T-helper 2 cell treated with Interferon-gamma antibody and Interleukin-4, amounts not matched to agents 100 ng/mL and 5 ng/mL, for 36 hours (primary cell): ENCODE measurements around the gene ARHGAP40. TPM values are rescaled to one million over a fixed set of nuclear protein-coding genes. Genes with fewer than 3 reads are reported as not detected.

Experiments used
- intact Hi-C: fragments of 100-400 bp; cut with micrococcal nuclease; formaldehyde crosslinking; loops from one replicate; pipeline ENCODE4 v1.15.1; 2023
- total RNA-seq: library from RNA; stranded (reverse); gene quantifications from 2 replicates; pipeline ENCODE4 v1.2.3, GENCODE V29; 2022

Gene ARHGAP40
- total RNA-seq, 1 donor from 2014 or later = not detected

DNA sequence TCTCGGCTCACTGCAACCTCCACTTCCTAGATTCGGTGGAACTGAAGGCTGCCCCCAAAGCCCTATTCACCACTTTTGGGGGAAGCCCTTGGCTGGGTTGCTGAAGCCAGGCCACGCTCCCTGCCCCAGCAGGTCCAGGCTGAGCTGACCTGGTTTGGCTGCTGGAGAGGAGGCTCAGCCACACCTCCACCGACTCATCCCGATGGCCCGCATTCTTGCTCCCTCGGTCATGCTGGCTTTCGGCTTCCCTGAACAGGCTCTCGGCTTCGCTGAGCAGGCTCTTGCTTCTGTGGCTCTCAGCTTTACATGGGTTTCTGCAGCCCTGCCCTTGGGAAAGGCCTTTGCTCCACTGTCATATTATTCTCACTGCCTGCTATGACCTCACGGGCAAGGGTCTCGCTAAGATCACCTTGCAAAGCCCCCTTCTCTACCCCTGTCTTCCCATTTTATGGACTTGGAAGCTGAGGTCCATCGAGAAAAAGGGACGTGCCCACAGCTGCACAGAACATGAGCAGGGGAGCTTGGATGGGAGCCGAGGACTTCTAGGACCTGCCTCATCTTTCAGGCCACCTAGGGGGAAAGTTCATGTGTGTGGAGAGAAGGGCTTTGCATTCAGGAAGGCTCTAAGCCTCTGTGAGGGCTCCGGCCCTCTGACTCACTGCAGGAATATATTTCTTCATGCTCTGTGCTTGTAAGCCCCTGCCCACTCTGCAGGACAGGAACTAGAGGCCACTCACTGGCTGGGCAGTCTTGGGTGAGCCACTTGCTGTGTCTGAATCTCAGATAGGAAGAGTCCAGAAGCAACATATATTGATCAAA lies 15.6 kb downstream of the ARHGAP40 start:
- intact Hi-C loops = no loop called here

DNA sequence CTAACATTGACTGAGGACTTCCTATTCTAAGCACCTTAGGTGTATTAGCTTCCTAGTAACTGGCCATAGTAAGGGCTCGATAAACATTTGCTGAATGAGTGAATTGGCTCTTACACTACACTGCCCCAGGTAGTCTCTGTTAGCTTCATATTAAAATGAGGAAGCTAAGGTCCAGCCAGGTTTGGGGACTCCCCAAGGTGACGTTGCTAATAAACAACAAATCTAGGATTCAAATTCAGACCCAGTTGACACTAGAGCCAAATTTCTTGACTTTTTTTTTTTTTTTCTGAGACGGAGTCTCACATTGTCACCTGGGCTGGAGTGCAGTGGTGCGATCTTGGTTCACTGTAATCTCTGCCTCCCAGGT lies 16.2 kb downstream of the ARHGAP40 start:
- intact Hi-C loops = no loop called here

DNA sequence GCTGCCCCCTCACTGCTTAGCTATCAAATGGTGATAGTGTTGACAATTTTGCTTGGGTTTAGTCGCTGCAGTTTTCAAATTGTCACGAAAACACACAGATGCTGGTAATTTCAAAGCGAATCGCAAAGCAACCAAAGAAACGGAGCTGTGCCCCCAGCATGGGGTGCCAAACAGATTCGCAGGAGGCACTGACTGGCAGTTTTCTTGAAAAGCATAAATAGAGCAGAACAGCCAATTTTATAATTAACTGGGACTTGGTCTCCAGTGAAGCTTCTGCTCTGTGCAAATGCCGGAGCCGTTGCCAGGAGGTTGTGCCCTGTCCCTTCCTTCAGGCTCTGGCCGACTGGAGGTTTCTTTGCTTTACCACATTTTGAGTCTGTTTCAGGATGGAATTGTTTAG lies 18.8 kb downstream of the ARHGAP40 start:
- intact Hi-C loops = no loop called here

DNA sequence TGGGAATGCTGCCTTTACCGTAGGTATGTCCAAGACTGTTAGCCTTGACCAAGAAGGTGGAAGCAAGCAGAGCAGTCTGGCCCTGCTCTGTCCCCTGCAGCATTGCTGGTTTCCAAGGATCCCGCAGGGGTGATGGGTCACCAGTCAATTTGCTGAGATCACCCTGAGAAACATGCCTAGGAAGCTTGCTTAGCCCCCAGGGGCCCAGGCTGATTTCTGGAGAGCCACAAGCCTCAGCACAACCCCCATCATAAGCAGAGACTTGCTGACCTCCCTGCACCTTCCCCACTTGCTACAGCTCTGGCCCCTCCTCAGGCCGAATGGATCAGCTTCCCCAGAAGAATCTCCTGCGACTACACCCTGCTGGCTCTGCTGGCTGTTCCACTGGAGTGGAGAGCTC lies 21.5 kb downstream of the ARHGAP40 start:
- intact Hi-C loops = no loop called here

DNA sequence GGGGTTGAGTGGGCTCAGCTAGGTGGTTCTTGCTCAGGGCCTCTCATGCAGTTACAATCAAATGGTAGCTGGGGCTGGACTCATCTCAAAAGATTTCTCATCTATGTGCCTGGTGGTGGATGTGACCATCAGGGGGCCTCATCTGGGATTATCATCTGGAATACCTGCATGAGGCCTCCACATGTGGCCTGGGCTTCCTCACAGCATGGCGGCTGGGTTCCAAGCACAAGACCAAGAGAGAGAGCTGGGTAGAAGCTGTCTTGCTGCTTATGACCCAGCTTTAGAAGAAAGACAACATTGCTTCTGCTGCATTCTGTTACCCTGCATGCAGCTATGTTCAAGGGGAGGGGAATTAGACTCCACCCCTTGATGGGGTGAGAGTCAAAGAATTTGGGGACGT lies 22.5 kb downstream of the ARHGAP40 start:
- intact Hi-C loops = no loop called here

DNA sequence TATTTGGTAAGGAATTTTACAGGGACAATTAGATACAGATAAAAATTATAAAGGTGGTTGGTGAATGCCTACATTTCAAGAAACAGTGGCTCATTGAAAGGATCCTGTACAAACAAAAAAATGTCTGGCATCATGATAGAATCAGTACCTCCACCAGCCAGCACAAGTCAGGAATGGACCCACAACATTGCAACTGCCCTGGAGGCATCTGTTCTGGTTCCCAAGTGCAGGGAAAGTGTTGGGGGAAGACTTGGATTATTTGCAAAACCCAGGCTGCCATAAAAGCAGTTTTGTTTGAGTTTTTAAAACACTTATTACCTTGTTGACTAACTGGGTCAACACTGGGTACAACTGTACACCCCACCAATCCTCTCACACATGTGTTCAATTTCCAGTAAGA lies 24.3 kb downstream of the ARHGAP40 start:
- intact Hi-C loops = no loop called here

DNA sequence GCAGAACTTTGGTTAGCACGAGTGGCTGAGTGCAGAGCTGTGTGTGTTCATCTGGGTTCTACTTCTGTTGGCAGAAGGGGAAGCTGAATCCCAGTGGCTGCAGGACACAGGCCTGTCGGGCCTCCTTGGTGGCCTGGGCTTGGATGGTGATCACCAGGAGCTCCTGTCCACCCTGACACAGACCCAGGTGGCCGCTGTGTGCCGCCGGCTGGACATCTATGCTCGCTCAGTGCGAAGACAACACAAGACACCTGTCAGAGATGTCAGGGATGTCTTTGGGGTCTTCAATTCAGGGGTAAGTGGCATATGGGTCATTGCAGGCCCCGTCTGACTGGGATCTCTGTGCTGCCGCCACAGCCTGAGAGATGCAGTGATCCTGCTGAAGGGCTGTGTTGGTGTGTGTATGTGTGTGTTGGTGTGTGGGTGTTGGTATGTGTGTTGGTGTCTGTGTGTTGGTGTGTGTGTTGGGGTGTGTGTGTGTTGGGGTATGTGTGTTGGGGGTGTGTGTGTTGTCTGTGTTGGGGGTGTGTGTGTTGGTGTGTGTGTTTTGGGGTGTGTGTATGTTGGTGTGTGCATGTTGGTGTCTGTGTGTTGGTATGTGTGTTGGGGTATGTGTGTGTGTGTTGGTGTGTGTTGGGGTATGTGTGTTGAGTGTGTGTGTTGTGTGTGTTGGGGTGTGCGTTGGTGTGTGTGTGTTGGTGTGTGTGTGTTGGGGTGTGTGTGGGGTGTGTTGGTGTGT lies 25.5 kb downstream of the ARHGAP40 start:
- intact Hi-C loops = no loop called here

DNA sequence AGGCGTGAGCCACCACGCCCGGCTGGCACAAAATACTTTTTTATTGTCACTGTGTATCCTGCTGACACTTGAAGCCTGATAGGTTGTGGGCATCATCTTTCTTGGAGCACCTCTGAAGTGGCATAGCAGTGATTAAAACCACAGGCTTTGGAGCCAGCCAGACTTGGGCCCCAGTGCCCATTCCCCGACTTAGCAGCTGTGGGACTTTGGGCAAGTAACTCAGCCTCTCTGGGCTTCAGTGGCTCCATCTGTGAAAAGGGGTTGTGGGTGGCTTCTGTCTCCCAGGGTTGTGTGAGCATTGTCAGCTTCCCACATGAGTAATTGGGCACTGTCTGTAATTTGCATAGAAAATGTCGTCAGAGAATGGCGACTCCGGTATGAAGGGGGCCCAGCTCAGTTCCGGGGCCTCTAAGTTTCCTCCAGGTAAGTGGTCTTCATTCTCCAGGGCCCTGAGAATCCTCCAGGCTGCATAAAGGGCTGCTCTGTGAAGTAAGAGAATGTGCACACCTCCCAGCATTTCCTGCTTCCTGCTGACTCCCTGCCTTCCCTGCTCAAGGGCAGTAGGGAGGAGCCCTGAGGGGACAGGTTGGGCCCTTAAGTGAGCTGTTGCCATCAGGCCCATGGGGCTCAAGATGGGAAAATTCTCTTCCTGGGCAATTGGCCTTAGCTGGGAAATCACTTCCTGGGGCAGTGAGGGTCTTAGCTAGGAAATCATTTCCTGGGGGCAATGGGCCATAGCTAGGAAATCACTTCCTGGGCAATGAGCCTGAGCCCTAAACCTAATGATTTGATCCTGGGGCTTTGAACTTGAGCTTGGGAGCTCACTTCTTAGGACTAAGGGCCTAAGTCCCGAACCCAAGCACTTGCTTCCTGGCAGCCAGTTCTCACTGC lies 27.2 kb downstream of the ARHGAP40 start:
- intact Hi-C loops = no loop called here

DNA sequence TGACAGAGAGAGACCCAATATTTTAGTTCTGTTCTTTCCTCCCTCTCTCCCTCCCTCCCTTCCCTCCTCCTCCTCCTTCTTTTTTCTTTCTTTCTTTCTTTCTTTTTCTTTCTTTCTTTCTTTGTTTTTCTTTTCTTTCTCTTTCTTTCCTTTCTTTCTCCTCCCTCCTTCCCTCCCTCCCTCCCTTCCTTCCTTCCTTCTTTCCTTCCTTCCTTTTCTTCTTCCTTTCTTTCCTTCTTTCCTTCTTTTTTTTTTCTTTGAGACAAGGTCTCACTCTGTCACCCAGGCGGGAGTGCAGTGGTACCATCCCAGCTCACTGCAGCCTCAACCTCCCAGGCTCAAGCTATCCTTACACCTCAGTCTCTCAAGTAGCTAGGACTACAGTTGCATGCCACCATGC lies 28.4 kb downstream of the ARHGAP40 start:
- intact Hi-C loops = loop anchor here (5.0 kb wide), 1 partner anchor 417 kb away; no protein-coding TSS in a partner anchor

DNA sequence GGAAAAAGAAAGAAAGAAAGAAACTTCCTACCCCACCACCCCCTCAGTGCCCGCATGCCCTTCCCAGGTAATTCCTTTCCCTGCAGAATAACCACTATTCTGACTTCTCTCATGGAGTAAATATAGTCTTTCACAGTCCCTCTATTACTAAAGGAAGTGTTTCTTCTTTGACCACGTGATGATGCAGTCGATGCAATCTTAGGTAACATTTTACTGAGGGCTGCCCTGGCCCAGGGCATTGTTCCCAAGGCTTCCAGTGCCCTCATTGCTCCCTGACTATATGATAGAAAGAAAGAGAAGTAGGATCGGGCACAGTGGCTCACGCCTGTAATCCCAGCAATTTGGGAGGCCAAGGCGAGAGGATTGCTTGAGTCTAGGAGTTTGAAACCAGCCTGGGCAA lies 29.1 kb downstream of the ARHGAP40 start:
- intact Hi-C loops = loop anchor here (5.0 kb wide), 1 partner anchor 417 kb away; no protein-coding TSS in a partner anchor

DNA sequence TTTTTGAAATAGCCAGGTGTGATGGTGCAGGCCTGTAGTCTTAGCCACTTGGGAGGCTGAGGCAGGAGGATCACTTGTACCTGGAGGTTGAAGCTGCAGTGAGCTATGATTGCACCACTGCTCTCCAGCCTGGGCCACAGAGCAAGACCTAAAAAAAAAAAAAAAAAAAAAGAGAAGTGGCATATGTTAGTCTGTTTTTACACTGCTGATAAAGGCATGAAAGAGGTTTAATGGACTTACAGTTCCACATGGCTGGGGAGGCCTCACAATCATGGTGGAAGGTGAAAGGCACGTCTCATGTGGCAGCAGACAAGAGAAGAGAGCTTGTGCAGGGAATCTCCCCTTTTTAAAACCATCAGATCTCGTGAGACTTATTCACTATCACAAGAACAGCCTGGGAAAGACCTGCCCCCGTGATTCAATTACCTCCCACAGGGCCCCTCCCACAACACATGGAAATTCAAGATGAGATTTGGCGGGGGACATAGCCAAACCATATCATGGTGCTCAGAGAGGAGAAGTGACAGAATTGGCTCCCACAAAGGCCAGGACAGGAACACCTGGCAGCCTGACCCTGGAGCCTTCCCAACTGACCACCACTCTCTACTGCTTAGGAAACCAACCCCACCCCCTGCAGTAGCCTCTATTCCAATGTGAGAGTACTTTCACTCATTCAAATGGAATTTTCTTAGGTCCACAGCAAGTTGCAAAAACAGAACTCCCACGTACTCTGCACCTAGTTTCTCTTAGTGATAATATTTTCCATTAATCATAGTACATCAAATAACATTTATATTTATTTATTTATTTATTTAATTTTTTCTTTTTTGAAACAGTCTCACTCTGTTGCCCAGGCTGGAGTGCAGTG lies 29.8 kb downstream of the ARHGAP40 start:
- intact Hi-C loops = loop anchor here (5.0 kb wide), 1 partner anchor 416 kb away; no protein-coding TSS in a partner anchor

DNA sequence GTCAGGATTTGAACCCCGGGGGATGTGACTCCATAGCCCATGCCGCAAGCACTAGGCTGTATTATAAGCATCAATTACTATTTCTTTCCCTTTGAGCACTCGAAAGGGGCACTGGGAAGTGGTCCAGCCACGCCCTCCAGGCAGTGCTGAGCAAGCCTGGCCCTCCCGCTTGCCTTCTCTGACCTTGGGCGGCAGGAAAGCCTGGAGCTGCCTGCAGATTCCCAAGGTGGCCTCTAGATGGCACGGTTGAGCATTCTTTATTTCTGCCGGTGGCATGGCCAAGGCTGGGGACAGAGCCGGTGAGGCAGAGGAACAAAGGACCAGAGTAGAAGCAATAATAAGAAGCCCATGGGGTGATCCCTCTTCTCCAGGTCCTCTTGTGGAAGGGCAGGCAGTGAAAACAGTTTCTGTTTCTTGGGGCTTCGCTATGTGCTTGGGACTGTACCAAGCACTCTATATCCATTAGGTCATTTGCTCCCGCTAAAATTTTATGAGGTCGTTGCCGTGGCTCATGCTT lies 32.0 kb downstream of the ARHGAP40 start:
- intact Hi-C loops = loop anchor here (5.0 kb wide), 1 partner anchor 414 kb away; no protein-coding TSS in a partner anchor

DNA sequence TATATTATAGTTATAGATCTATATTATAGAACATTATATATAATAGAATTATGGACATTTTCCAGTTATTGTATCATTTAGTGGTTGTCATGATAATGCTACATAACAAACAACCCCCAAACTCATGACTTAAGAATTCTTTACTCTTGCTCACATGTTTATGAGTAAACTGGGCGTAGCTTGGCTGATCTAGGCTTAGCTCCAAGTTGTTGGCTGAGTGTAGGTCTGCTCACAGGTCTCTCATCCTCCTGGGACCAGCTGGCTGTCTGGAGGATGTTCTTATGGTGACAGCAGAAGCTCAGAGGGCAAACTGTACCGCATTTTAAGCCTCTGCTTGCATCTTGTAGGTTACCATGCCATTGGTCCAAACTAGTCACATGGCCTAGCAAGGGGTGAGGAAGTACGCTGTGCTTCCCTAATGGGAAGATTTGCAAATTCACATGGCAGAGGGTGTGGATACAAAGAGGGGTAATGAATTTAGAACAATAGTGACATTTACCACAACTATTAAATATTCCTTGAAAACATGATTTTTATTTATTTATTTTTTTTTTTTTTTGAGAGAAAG lies 34.2 kb downstream of the ARHGAP40 start:
- intact Hi-C loops = no loop called here

DNA sequence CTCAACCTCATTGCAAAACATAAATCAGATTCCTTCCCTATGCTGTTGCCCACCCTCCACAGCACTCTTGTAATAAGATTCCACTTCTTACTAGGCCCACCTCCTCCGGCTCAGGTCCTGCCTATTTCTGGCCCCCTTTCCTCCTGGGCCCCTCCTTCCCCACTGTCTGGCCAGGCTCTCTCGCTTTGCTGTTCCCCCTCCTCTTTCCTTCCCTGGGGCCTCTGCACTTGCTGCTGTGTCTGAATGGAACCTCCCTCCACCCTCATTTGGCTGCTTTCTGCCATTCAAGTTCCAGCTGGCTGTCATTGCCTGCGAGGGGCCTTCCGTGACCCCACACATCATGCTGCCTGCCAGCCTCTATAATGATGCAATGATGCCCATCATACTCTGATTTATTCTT lies 38.9 kb downstream of the ARHGAP40 start:
- intact Hi-C loops = no loop called here

DNA sequence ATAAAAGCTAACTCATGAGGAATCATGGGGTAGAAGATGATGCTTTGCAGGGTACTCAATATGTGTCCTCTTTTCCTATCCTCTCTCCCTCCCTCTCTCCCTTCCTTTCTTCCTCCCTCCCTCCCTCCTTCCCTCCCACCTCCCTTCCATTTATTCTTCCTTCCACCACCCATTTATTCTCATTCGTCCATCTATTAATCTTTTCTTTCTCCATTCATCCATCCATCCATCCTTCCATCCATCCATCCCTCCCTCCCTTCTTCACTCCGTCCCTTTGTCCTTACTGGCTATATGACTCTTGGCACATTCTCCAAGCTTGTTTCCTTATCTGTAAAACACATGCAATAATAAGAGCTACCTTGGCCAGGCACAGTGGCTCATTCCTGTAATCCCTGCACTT lies 40.9 kb downstream of the ARHGAP40 start:
- intact Hi-C loops = no loop called here

DNA sequence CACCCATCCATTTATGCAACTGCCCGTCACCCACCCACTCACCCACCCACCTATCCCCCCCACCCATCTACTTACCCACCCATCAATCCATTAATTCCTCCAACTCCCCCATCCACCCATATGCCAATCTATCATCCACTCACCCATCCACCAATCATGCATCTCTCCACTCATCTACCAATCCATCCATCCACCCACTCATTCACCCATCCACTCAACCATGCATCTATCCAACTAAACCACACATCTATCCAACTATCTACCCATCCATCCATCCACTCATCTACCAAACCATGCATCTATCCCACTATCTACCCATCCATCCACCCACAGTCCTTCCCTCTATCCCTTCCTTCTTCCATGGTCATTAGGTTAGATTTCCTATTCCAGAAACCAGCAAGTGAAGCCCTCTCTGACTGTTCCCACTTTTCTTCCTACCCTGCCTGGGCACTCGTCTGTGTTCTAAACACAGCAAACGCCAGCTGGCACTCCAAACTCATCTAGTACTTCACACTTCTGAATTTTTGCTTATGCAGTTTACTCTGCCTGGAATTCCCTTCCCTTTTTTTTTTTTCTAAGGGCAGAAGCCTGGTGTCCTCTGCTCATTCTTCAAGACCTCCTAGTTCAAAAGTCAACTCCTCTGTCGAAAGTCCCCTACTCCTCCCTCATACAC lies 43.1 kb downstream of the ARHGAP40 start:
- intact Hi-C loops = no loop called here

DNA sequence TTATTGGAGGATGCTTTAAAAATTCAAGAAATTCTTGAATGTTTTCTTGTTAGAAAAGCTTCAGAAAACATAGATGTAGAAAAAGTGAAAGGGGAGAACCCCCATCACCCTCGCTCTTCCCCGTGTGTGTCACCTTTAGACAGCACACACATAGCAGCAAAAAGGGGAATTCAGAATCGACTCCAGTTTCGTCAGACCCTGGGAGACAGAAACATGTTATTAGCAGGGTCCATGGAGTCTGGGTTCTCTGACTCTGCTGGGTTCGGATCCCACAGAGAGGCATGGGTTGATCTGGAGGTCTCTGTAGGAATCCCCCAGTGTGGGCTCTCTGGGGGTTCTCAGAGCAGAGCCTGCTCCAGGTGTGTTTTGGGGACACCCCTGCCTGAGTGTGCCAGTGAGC lies 43.7 kb downstream of the ARHGAP40 start:
- intact Hi-C loops = no loop called here

DNA sequence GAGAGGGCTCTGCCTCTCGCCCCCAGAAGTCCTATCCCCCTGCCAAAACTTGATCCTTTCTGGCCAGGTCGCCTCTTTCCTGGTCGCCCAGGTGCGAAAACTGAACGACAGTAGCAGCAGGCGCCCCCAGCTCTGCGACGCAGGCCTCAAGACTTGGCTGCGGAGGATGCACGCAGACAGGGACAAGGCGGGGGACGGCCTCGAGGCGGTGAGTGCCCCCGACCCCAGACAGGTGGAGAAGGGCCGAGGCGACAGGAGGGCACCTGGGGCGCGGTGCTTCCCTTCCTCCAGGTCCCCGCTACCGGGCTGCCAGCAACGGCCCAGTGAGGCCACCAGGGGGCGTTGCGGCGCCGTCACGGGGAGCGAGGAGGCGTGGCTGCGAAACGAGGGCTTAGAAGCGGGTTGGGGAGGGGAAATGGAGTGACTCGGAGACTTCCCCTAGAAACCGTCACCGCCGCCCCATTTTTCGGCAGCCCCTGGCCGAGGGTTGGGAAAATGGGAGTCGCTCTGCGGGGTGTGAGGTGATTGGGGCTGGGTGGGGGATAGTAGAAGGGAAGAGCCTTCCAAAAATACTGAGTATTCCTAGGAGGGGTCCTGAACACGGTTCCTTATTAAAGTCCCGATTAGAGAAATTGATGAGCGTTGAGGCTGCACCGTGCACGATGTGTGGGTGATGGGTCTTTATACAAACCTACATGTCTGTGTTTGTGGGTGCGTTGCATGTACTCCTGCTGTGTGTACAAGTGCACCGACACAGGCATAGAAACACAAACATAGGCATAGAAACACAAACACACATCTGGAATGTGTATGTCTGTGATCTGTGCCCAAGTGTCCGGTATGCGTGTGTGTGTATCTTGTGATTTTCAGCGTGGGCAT lies 44.6 kb downstream of the ARHGAP40 start:
- intact Hi-C loops = loop anchor here (1.0 to 2.0 kb wide), 7 partner anchors 85 to 435 kb away; partner anchors contain the start of gene FAM83D
